ENCODE results near the gene TRAF3.

The TRAF3 gene

GRCh38 chr14:102811971-102812370 is 34.7 kb downstream of the TRAF3 start:
- TF ChIP-seq CTCF (IDR thresholded peaks at IDR 0.05; ENCODE audit: low read depth, low read length): no peak
- H3K4me3 ChIP-seq (ENCODE audit: low read depth, low read length): no peak overlapping the region

DNA sequence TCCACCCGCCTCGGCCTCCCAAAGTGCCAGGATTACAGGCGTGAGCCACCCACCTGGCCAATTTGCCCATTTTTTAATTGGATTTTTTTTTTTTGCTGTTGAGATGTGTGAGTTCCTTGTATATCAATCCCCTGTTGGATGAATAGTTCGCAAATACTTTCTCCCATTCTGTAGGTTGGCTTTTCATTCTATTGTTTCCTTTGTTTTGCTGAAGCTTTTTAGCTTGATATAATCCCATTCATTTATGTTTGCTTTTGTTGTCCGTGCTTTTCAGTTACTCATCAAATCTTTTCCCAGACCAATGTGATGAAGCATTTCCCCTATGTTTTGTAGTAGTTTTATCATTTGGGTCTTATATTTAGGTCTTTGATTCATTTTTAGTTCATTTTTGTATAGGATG is 36.4 kb downstream of the TRAF3 start:
- no peak for TF ChIP-seq CTCF (IDR thresholded peaks at IDR 0.05; ENCODE audit: low read depth, low read length)
- no peak overlapping the region for H3K4me3 ChIP-seq (ENCODE audit: low read depth, low read length)

GRCh38 chr14:102817318-102817717 is 40.1 kb downstream of the TRAF3 start:
- TF ChIP-seq CTCF (IDR thresholded peaks at IDR 0.05; ENCODE audit: low read depth, low read length): no peak
- H3K4me3 ChIP-seq (ENCODE audit: low read depth, low read length): no peak overlapping the region

GRCh38 chr14:102817942-102818940 is 41.0 kb downstream of the TRAF3 start:
- H3K4me3 ChIP-seq (ENCODE audit: low read depth, low read length): no peak overlapping the region
- TF ChIP-seq CTCF (IDR thresholded peaks at IDR 0.05; ENCODE audit: low read depth, low read length): no peak

GRCh38 chr14:102819176-102819628 is 42.0 kb downstream of the TRAF3 start:
- H3K4me3 ChIP-seq (ENCODE audit: low read depth, low read length): no peak overlapping the region
- TF ChIP-seq CTCF (IDR thresholded peaks at IDR 0.05; ENCODE audit: low read depth, low read length): no peak

DNA sequence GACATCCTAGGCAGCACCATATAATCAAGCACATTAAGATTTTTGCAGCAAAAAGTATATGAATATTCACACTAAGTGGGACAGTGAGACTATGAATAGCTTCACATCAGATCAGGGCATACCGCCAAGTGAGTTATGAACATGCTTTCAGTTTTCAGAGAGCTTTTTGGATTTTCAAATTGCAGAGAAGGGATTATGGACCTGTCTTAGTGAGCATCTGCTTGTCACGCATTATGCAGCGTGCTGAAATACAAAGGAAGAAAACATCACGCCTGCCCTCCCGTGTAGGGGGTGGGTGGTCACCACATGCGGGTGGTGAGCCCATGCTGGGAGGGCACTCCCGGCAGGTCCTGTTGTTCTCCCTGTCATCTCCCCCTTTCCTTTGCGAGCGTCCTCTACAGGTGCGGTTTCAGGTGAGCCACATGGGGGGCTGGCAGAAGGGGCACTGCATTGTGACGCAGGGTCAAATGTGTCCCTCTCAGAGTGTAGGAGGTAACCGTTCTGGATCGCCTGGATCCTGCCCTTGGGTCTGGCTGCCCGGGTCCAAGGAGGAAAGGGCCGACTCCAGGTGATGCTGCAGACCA is 42.6 kb downstream of the TRAF3 start:
- no peak overlapping the region for H3K4me3 ChIP-seq (ENCODE audit: low read depth, low read length)
- no peak for TF ChIP-seq CTCF (IDR thresholded peaks at IDR 0.05; ENCODE audit: low read depth, low read length)

DNA sequence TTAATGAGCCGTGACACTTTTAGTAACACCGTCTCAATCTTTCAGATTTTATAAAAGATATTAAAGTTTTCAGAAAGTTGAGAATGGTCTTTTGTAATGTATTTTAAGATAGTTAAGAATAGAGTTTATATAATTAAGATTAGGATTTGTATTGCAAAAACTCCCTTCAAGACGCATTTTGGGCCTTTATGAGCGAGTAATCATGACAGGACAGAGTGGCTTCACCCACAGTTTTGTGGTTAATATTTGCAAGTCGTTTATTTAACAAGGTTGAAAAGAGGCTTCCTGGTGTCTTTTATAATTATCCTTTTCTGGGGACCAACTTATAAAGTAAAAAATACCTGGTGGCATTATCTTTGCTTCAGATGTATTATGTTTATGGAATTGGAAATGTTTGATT is 44.0 kb downstream of the TRAF3 start:
- no peak overlapping the region for H3K4me3 ChIP-seq (ENCODE audit: low read depth, low read length)
- TF ChIP-seq CTCF (IDR thresholded peaks at IDR 0.05; ENCODE audit: low read depth, low read length): no peak

Data from WI38 (cell line).